NT2/D1 (cell line): ENCODE results near the gene GJA3.

ENCODE experiments used
- SUZ12 ChIP-seq: IDR thresholded peaks from 2 replicates; pipeline ENCODE4 v1.6.1; 2011; ENCODE audit not compliant: insufficient read length, insufficient read depth; ENCODE audit errors: extremely low read depth
- YY1 ChIP-seq: IDR thresholded peaks from 2 replicates; pipeline ENCODE4 v1.6.1; 2011; ENCODE audit not compliant: insufficient read length, insufficient read depth

GRCh38 chr13:20190481-20191310 lies 29.8 kb upstream of the GJA3 start:
- TF ChIP-seq YY1 (no peak), SUZ12 (no peak)
